Measurements from ENCODE around the gene GCM1.

DNA sequence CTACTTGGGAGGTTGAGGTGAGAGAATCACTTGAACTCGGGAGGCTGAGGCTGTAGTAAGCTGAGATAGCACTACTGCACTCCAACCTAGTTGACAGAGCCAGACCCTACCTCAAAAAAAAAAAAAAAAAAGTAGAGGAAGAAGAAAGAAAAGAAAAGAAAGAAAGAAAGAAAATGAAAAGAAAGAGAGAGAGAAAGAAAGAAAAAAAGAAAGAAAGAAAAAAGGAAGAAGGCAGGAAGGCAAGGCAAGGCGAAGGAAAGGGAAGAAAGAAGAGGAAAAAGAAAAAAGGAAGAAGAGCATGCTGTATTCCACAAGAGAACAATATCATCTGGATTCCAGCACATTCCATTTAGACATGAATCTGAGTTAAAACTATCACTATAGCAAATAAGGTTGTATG is 3.8 kb downstream of the GCM1 start:
- TF ChIP-seq RAD21 (IDR thresholded peaks at IDR 0.05) (no peak), CTCF (IDR thresholded peaks at IDR 0.05; ENCODE audit: low read depth, low read length, missing input control) (no peak), YY1 (IDR thresholded peaks at IDR 0.05) (no peak), JUND (IDR thresholded peaks at IDR 0.05) (no peak), ZBTB33 (IDR thresholded peaks at IDR 0.05) (no peak), TAF1 (conservative IDR thresholded peaks at IDR 0.05) (no peak), MAX (IDR thresholded peaks at IDR 0.05) (no peak), EGR1 (IDR thresholded peaks at IDR 0.05; ENCODE audit: low read depth in 2 of 2) (no peak)
- TF ChIP-seq, protein P1, sequence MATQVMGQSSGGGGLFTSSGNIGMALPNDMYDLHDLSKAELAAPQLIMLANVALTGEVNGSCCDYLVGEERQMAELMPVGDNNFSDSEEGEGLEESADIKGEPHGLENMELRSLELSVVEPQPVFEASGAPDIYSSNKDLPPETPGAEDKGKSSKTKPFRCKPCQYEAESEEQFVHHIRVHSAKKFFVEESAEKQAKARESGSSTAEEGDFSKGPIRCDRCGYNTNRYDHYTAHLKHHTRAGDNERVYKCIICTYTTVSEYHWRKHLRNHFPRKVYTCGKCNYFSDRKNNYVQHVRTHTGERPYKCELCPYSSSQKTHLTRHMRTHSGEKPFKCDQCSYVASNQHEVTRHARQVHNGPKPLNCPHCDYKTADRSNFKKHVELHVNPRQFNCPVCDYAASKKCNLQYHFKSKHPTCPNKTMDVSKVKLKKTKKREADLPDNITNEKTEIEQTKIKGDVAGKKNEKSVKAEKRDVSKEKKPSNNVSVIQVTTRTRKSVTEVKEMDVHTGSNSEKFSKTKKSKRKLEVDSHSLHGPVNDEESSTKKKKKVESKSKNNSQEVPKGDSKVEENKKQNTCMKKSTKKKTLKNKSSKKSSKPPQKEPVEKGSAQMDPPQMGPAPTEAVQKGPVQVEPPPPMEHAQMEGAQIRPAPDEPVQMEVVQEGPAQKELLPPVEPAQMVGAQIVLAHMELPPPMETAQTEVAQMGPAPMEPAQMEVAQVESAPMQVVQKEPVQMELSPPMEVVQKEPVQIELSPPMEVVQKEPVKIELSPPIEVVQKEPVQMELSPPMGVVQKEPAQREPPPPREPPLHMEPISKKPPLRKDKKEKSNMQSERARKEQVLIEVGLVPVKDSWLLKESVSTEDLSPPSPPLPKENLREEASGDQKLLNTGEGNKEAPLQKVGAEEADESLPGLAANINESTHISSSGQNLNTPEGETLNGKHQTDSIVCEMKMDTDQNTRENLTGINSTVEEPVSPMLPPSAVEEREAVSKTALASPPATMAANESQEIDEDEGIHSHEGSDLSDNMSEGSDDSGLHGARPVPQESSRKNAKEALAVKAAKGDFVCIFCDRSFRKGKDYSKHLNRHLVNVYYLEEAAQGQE (IDR thresholded peaks at IDR 0.05), result no peak
- TF ChIP-seq, protein P2, sequence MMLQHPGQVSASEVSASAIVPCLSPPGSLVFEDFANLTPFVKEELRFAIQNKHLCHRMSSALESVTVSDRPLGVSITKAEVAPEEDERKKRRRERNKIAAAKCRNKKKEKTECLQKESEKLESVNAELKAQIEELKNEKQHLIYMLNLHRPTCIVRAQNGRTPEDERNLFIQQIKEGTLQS (IDR thresholded peaks at IDR 0.05), result no peak

Data from liver (tissue), 3 donors.